ENCODE results near the gene PGP.

PGP gene

DNA sequence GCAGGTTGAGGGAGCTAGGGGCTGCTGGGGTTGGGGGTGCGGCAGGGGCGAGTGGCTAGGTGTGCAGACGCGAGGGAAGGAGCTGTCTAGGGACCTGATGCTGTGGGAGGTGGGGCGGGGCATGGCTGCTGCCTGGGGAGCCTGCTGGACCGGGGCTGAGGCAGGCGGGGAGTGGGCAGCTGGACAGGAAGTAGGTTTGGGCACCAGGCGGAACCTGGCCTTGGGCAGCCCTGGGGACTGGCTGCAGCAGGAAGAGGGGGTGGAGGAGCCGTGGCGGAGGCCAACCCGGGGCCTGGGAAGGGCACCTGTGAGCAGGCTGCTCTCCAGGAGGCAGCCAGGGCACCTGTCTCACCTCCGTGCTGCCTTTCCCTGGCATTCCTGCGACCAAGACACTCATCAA is 15.7 kb upstream of the PGP start:
- H3K27me3 ChIP-seq (ENCODE audit: control insufficient read depth, insufficient read depth, low read length), result no peaks in the 10 kb centered on the region
- no peaks in the 10 kb centered on the region for H3K4me1 ChIP-seq (ENCODE audit: control insufficient read depth, insufficient read depth, low read length)
- no peak overlapping the region for H3K27ac ChIP-seq (ENCODE audit: low read depth, low read length)
- no peak overlapping the region for H3K9ac ChIP-seq (ENCODE audit: low read length)
- peaks cover 75% of the 10 kb centered on the region for H3K36me3 ChIP-seq (ENCODE audit: control insufficient read depth, insufficient read depth, low read length)
- H3K9me3 ChIP-seq (ENCODE audit: control insufficient read depth, insufficient read depth, low read depth, low read length), result no peaks in the 10 kb centered on the region
- H3K4me3 ChIP-seq (ENCODE audit: low read depth, low read length), result no peak overlapping the region

DNA sequence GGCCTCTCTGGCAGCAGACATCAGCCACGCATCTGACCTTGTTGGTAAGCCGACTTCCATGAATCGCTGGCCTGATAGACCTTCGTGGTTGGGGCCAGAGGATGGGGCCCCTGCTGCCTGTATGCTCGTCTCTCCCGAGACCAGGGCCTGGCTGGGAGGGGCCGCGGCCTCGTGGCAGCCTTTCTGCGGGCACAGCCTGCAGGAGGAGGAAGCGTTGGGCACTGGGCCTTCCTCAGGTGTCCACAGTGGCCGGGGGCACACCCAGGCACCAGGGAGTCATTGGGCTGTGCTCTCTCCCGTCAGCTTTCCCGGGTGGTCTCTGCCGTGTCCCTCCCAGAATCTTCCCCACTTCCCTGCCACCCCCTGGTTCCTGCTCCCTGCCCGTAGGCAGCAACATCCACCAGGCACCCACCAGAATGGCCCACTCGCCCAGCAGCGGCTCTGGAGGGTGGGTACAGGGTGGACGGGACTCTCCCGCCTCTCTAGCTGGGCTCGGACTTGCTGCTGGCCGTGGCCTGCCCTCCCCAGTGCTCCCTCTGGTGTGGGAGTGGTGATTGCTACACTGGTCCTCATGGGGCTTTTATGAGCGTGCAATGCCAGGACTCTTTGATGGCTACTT is 15.1 kb upstream of the PGP start:
- no peaks in the 10 kb centered on the region for H3K9me3 ChIP-seq (ENCODE audit: control insufficient read depth, insufficient read depth, low read depth, low read length)
- H3K27ac ChIP-seq (ENCODE audit: low read depth, low read length), result no peak overlapping the region
- H3K4me3 ChIP-seq (ENCODE audit: low read depth, low read length), result no peak overlapping the region
- peaks cover 69% of the 10 kb centered on the region for H3K36me3 ChIP-seq (ENCODE audit: control insufficient read depth, insufficient read depth, low read length)
- H3K9ac ChIP-seq (ENCODE audit: low read length), result no peak overlapping the region
- no peaks in the 10 kb centered on the region for H3K27me3 ChIP-seq (ENCODE audit: control insufficient read depth, insufficient read depth, low read length)
- H3K4me1 ChIP-seq (ENCODE audit: control insufficient read depth, insufficient read depth, low read length), result no peaks in the 10 kb centered on the region

DNA sequence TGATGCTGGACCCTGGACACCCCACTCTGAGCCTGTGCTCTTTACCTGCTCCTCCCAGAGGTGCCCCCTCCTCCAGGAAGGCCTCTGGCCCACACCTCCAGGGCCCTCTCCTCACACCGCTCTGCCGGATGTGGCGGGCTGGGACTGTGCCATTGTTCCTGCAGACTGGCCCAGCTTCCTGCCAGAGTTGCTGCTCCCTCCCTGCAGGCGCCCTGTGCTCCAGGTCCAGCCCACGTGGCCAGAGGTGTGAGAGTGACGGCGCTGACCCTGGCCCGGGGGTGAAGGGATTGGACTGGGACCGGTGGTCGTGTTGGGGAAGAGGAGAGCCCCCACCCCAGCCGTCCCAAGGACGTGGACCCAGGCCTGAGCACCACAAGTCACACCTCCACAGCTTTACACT is 14.5 kb upstream of the PGP start:
- Histone ChIP-seq H3K27ac (ENCODE audit: low read depth, low read length) (no peak overlapping the region), H3K4me1 (ENCODE audit: control insufficient read depth, insufficient read depth, low read length) (no peaks in the 10 kb centered on the region), H3K9ac (ENCODE audit: low read length) (no peak overlapping the region), H3K36me3 (ENCODE audit: control insufficient read depth, insufficient read depth, low read length) (peaks cover 63% of the 10 kb centered on the region), H3K9me3 (ENCODE audit: control insufficient read depth, insufficient read depth, low read depth, low read length) (no peaks in the 10 kb centered on the region), H3K4me3 (ENCODE audit: low read depth, low read length) (no peak overlapping the region), H3K27me3 (ENCODE audit: control insufficient read depth, insufficient read depth, low read length) (no peaks in the 10 kb centered on the region)

DNA sequence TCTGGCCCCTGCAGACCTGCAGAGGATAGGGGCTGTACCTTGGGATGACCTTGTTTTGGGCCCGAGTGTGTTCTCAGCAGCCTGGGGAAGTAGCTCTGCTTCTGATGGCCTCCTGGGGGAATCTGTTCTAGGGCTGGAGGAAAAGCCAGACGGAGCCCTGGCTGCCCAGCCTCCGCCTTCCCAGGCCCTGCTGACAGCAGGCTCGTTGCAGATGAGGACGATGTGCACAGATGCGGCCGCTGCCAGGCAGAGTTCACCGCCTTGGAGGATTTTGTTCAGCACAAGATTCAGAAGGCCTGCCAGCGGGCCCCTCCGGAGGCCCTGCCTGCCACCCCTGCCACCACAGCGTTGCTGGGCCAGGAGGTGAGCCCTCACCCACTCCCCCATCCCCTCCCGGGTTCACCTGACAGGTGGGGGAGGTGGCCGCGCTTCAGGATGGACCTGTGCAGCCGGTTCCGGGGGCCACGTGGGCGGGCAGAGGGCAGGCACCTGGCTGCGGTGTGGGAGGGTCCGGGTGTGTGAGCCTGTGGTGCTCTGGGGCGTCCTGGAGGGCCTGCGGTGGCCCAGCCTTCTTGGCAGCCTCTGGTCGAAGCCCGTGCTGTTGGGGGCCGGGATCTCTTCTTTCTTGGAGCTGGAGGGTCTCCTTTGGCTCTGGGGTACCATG is 13.7 kb upstream of the PGP start:
- Histone ChIP-seq H3K4me1 (ENCODE audit: control insufficient read depth, insufficient read depth, low read length) (no peaks in the 10 kb centered on the region), H3K36me3 (ENCODE audit: control insufficient read depth, insufficient read depth, low read length) (peaks cover 55% of the 10 kb centered on the region), H3K9me3 (ENCODE audit: control insufficient read depth, insufficient read depth, low read depth, low read length) (no peaks in the 10 kb centered on the region), H3K4me3 (ENCODE audit: low read depth, low read length) (no peak overlapping the region), H3K9ac (ENCODE audit: low read length) (no peak overlapping the region), H3K27me3 (ENCODE audit: control insufficient read depth, insufficient read depth, low read length) (no peaks in the 10 kb centered on the region), H3K27ac (ENCODE audit: low read depth, low read length) (no peak overlapping the region)

DNA sequence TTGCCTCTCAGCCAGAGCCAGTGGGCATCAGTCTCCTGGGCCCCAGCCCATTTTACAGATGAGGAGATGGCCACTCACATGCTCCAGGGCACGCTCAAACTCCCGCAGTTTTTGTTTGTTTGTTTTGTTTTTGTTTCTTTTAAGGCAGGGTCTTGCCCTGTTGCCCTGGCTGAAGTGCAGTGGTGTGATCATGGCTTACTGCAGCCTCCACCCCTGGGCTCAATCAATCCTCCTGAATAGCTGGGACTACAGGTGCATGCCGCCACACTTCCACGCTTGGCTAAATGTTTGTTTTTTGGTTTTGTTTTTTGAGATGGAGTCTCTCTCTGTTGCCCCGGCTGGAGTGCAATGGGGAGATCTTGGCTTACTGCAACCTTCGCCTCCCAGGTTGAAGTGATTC is 12.3 kb upstream of the PGP start:
- no peak overlapping the region for H3K9ac ChIP-seq (ENCODE audit: low read length)
- no peaks in the 10 kb centered on the region for H3K4me1 ChIP-seq (ENCODE audit: control insufficient read depth, insufficient read depth, low read length)
- no peak overlapping the region for H3K27ac ChIP-seq (ENCODE audit: low read depth, low read length)
- no peaks in the 10 kb centered on the region for H3K9me3 ChIP-seq (ENCODE audit: control insufficient read depth, insufficient read depth, low read depth, low read length)
- H3K36me3 ChIP-seq (ENCODE audit: control insufficient read depth, insufficient read depth, low read length), result peaks cover 42% of the 10 kb centered on the region
- no peak overlapping the region for H3K4me3 ChIP-seq (ENCODE audit: low read depth, low read length)
- no peaks in the 10 kb centered on the region for H3K27me3 ChIP-seq (ENCODE audit: control insufficient read depth, insufficient read depth, low read length)

DNA sequence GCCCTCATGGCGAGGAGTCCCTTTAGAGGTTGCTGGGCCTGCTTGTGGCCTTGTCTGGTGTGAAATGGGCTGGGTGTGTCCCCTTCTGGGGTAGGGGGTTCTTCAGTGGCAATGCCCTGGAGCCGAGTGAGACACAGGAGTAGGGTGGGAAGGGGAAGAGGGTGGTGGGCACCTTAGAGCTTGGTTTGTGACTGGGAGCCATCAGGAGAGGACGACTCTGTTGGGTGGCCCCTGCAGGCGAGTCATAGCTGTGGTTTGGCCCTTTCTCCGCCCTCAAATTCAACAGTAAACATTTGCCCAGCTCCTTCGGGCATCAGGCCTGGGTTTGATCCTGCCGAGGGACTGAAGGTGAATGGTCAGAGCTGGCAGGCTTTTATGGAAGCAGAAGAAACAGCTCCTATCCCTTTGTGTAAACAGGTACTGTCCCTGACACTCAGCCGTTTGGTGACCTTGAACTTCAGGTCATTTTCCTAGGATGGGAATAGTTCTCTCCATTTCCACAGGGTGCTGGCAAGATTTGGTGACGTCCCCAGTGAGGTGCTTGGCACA is 11.7 kb upstream of the PGP start:
- no peaks in the 10 kb centered on the region for H3K9me3 ChIP-seq (ENCODE audit: control insufficient read depth, insufficient read depth, low read depth, low read length)
- H3K27me3 ChIP-seq (ENCODE audit: control insufficient read depth, insufficient read depth, low read length), result no peaks in the 10 kb centered on the region
- H3K36me3 ChIP-seq (ENCODE audit: control insufficient read depth, insufficient read depth, low read length), result peaks cover 36% of the 10 kb centered on the region
- H3K27ac ChIP-seq (ENCODE audit: low read depth, low read length), result no peak overlapping the region
- H3K9ac ChIP-seq (ENCODE audit: low read length), result no peak overlapping the region
- no peaks in the 10 kb centered on the region for H3K4me1 ChIP-seq (ENCODE audit: control insufficient read depth, insufficient read depth, low read length)
- no peak overlapping the region for H3K4me3 ChIP-seq (ENCODE audit: low read depth, low read length)

DNA sequence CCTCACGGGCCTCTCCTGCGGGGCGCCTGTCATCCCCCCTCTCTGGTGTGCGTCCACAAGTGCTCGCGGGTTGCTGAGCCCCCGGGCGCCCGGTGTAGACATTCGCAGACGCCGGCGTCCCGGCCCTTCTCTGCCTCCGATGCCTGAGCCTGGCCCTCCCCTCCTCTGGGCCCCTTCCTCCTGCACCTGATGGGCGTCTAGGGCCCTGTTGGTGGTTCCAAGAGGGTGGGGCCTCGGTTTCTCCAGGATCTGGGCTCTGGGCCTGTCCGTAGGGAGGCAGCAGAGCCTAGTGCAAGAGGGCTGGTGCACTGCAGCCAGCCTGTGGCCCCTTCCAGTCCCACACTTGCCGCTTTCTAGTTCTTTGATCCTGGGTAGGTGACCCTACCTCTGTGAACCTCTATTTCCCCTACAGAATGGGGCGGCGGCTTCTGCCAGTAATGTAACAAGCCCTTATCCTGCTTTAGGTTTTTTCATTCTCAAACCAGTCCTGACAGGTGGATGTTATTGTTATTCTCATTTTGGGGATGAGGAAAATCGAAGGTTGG is 9.4 kb upstream of the PGP start:
- H3K27ac ChIP-seq (ENCODE audit: low read depth, low read length), result peak overlapping the region; percentile 80
- H3K4me1 ChIP-seq (ENCODE audit: control insufficient read depth, insufficient read depth, low read length), result no peaks in the 10 kb centered on the region
- H3K36me3 ChIP-seq (ENCODE audit: control insufficient read depth, insufficient read depth, low read length), result peaks cover 13% of the 10 kb centered on the region
- no peaks in the 10 kb centered on the region for H3K9me3 ChIP-seq (ENCODE audit: control insufficient read depth, insufficient read depth, low read depth, low read length)
- peak overlapping the region; percentile 93 for H3K4me3 ChIP-seq (ENCODE audit: low read depth, low read length)
- H3K9ac ChIP-seq (ENCODE audit: low read length), result peak overlapping the region; percentile 93
- no peaks in the 10 kb centered on the region for H3K27me3 ChIP-seq (ENCODE audit: control insufficient read depth, insufficient read depth, low read length)

DNA sequence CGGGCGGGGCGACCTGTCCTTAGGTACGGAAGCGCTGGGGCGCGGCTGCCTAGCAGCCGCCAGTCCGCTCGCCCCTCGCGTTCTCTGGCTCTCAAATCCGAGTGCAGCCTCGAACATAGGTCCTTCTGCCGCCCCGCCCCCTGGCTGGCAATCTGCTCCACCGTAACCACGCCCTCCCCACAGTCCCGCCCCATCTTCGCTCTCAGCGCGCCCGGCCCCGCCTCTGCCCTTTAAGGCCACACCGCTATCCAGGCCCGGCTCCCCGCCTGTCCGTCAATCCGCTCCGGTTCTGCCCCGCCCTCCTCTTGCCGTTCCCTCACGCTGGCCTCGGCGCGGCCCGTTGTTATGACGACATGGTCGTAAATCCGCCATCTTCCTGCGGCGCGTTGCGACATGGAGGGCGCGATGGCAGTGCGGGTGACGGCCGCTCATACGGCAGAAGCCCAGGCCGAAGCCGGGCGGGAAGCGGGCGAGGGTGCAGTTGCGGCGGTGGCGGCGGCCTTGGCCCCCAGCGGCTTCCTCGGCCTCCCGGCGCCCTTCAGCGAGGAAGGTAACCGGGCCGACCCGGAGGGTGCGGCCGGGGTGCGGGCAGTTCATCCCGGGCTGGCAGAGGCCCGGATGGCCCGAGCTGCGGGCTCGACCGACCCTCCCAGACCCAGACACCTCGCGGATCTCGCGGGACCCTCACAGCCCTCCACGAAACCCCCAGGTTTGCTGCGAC is 8.7 kb upstream of the PGP start, which contains the start of gene E4F1:
Gene E4F1 (plus strand): TSS at position 371 of the 721 bp plus-strand sequence. CDS start 23 bp downstream, at position 394.
- no peaks in the 10 kb centered on the region for H3K9me3 ChIP-seq (ENCODE audit: control insufficient read depth, insufficient read depth, low read depth, low read length)
- no peaks in the 10 kb centered on the region for H3K27me3 ChIP-seq (ENCODE audit: control insufficient read depth, insufficient read depth, low read length)
- H3K36me3 ChIP-seq (ENCODE audit: control insufficient read depth, insufficient read depth, low read length), result peaks cover 7% of the 10 kb centered on the region; the same call in 1 of the 2 replicates
- H3K9ac ChIP-seq (ENCODE audit: low read length), result peak within 1 kb of the TSS; percentile 93
- H3K4me3 ChIP-seq (ENCODE audit: low read depth, low read length), result peak within 1 kb of the TSS; percentile 93
- H3K4me1 ChIP-seq (ENCODE audit: control insufficient read depth, insufficient read depth, low read length), result no peaks in the 10 kb centered on the region
- H3K27ac ChIP-seq (ENCODE audit: low read depth, low read length), result peak within 1 kb of the TSS; percentile 80

DNA sequence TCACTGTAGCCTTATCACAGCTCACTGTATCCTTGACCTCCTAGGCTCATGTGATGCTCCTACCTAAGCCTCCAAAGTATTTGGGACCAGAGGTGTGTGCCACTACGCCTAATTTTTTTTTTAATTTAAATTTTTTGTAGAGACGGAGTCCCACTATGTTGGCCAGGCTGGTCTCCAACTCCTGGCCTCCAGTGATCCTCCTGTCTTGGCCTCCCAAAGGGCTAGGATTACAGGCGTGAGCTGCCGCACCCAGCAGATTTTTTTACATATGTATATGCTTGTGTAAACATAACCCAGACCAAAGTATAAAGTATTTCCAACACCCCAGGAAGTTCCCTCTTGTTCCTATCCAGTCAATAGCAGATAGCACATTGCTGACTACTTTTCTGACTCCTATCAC is 1.7 kb upstream of the PGP start:
- peaks cover 21% of the 10 kb centered on the region for H3K36me3 ChIP-seq (ENCODE audit: control insufficient read depth, insufficient read depth, low read length)
- peak overlapping the region; percentile 47; the same call in 1 of the 2 replicates for H3K4me3 ChIP-seq (ENCODE audit: low read depth, low read length)
- no peak overlapping the region for H3K9ac ChIP-seq (ENCODE audit: low read length)
- no peaks in the 10 kb centered on the region for H3K9me3 ChIP-seq (ENCODE audit: control insufficient read depth, insufficient read depth, low read depth, low read length)
- peaks cover 14% of the 10 kb centered on the region for H3K4me1 ChIP-seq (ENCODE audit: control insufficient read depth, insufficient read depth, low read length)
- H3K27ac ChIP-seq (ENCODE audit: low read depth, low read length), result no peak overlapping the region
- H3K27me3 ChIP-seq (ENCODE audit: control insufficient read depth, insufficient read depth, low read length), result no peaks in the 10 kb centered on the region

DNA sequence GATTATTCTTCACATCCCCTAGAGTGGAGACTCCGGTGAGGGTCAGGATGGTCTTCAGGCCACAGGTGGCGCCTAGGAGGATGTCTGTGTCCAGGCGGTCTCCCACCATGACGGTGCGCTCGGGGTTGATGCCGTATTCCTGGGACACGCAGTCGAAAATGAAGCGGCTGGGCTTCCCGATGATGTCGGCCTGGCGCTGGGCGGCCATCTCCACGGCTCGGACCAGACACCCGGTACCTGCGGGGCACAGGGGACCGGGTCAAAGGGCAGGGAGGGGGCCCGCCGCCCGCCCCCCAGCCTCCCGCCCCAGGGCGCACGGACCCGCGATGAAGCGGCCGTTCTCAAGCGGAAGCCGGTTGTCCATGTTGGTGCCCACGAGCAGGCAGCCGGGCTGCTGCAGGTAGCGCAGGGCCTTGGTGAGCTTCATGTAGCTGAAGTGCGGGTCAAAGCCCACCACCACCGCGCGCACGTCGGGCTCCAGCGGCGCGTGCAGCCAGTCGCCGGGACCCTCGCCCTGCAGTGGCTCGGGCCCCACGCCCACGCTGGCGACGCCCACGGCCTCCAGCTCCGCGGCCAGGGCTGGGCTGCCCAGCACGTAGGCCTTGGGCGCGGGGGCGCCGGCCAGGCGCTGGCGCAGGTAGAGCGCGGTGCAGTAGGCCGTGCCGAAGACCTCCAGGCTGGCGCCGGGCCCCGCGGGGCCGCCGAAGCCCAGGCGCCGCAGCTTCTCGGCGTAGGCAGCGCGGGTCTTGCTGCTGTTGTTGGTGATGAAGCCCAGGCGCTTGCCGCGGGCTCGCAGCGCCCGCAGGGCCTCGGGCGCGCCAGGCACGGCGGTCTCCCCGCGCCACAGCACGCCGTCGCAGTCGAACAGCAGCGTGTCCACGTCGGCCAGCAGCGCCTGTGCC is 572 bp downstream of the PGP start:
- H3K27ac ChIP-seq (ENCODE audit: low read depth, low read length), result peak overlapping the region; percentile 62; the same call in 1 of the 2 replicates
- H3K4me1 ChIP-seq (ENCODE audit: control insufficient read depth, insufficient read depth, low read length), result peaks cover 20% of the 10 kb centered on the region
- H3K9me3 ChIP-seq (ENCODE audit: control insufficient read depth, insufficient read depth, low read depth, low read length), result no peaks in the 10 kb centered on the region
- H3K4me3 ChIP-seq (ENCODE audit: low read depth, low read length), result peak overlapping the region; percentile 95
- H3K27me3 ChIP-seq (ENCODE audit: control insufficient read depth, insufficient read depth, low read length), result no peaks in the 10 kb centered on the region
- H3K36me3 ChIP-seq (ENCODE audit: control insufficient read depth, insufficient read depth, low read length), result peaks cover 29% of the 10 kb centered on the region
- H3K9ac ChIP-seq (ENCODE audit: low read length), result peak overlapping the region; percentile 98

All from HUES6 (cell line).